ENCODE results near the gene PDZRN3. TPM values are rescaled to one million over a fixed set of nuclear protein-coding genes. Genes with fewer than 3 reads are reported as not detected.

Gene PDZRN3
- total and polyA plus RNA-seq, 2 experiments from 2014 or later, result 42.9 to 60.5 TPM

DNA sequence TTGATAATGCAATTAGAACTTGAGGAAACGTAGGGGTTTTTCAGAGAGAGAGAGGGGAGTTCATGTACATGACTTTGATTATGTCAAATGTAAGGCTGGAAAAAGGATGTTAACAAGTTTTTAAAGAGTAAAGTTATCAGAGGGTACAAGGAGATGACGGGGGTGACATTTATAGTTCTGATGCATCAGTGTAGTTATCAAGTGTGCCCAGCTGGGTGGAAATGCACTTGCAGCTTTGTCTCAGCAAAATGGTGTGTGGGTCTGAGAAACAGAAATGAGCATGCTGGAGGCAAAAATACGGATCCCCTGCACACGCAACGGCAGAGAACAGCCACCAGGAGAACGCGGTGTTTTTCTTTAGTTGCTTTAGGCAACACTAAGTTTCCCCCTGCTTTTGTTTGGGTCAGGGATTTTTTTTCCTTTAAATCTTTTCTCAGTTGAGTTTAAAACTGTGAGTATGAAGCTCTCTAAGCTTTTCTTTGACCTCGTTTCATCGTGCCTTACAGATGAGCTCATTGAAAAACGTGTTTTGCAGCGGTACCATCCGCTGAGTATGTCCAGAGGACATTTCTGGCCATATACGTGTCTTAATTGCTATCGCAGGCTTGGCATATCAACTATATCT is 205.4 kb downstream of the PDZRN3 start:
- H3K27me3 ChIP-seq, result no peaks in the 10 kb centered on the region
- H3K4me3 ChIP-seq, result no peak overlapping the region
- DNase-seq (ENCODE audit: low spot score), result peak; percentile 31
- 52% methylated on average over 14 of the region's 14 CpGs for WGBS (ENCODE audit: low lambda C conversion rate, missing lambda C conversion rate)
- no peaks in the 10 kb centered on the region for H3K9me3 ChIP-seq (ENCODE audit: low read depth)
- no peaks in the 10 kb centered on the region for H3K9me2 ChIP-seq (replicated peaks; ENCODE audit: insufficient read depth)
- H2AFZ ChIP-seq, result no peak overlapping the region
- H3K79me2 ChIP-seq, result peaks cover 40% of the 10 kb centered on the region
- peak overlapping the region; percentile 66 for H3K27ac ChIP-seq
- H3K36me3 ChIP-seq (replicated peaks; ENCODE audit: insufficient read depth, low read depth), result no peaks in the 10 kb centered on the region
- peaks cover 16% of the 10 kb centered on the region for H3K4me1 ChIP-seq (ENCODE audit: insufficient read depth)
- peaks cover 12% of the 10 kb centered on the region for H4K20me1 ChIP-seq (ENCODE audit: insufficient read depth, poor library complexity, severe bottlenecking)
- H3K4me2 ChIP-seq, result peak overlapping the region; percentile 43
- TF ChIP-seq, protein P1, sequence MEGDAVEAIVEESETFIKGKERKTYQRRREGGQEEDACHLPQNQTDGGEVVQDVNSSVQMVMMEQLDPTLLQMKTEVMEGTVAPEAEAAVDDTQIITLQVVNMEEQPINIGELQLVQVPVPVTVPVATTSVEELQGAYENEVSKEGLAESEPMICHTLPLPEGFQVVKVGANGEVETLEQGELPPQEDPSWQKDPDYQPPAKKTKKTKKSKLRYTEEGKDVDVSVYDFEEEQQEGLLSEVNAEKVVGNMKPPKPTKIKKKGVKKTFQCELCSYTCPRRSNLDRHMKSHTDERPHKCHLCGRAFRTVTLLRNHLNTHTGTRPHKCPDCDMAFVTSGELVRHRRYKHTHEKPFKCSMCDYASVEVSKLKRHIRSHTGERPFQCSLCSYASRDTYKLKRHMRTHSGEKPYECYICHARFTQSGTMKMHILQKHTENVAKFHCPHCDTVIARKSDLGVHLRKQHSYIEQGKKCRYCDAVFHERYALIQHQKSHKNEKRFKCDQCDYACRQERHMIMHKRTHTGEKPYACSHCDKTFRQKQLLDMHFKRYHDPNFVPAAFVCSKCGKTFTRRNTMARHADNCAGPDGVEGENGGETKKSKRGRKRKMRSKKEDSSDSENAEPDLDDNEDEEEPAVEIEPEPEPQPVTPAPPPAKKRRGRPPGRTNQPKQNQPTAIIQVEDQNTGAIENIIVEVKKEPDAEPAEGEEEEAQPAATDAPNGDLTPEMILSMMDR (IDR thresholded peaks at IDR 0.05; ENCODE audit: poor library complexity), result no peak
- TF ChIP-seq EZH2phosphoT487 (IDR thresholded peaks at IDR 0.05; ENCODE audit: low read depth, severe bottlenecking, unreplicated experiment), result no peak
- TF ChIP-seq EZH2 (IDR thresholded peaks at IDR 0.05; ENCODE audit: borderline replicate concordance), result no peak

DNA sequence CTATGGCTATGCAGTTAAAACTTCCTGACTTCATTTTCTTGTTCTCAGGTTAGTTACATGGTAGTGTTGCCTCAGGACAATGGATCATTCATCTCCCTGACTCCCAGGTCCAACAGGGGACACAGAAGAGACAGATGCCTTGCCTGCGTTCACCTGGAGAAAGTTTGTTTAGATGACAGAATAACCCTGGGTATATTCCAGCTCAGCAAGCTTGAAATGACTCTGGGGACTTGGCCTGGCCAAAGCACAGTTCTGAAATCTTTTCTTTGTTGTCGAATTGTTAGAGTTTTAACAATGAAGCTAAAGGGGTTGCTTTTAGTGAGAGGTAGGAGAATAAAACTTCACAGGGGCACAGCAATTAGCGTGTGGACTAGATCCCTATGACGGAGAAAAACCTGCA is 206.1 kb downstream of the PDZRN3 start:
- Histone ChIP-seq H3K79me2 (peaks cover 36% of the 10 kb centered on the region), H3K9me2 (replicated peaks; ENCODE audit: insufficient read depth) (no peaks in the 10 kb centered on the region), H3K27me3 (no peaks in the 10 kb centered on the region), H4K20me1 (ENCODE audit: insufficient read depth, poor library complexity, severe bottlenecking) (peaks cover 12% of the 10 kb centered on the region), H3K4me1 (ENCODE audit: insufficient read depth) (peaks cover 14% of the 10 kb centered on the region), H2AFZ (no peak overlapping the region), H3K27ac (peak overlapping the region; percentile 66), H3K4me3 (no peak overlapping the region), H3K4me2 (peak overlapping the region; percentile 43), H3K9me3 (ENCODE audit: low read depth) (no peaks in the 10 kb centered on the region), H3K36me3 (replicated peaks; ENCODE audit: insufficient read depth, low read depth) (no peaks in the 10 kb centered on the region)
- 66% methylated on average over 4 of the region's 4 CpGs for whole genome bisulfite sequencing (ENCODE audit: low lambda C conversion rate, missing lambda C conversion rate)
- no peak for DNase-seq (ENCODE audit: low spot score)
- TF ChIP-seq, protein P1 (IDR thresholded peaks at IDR 0.05; ENCODE audit: poor library complexity), result no peak
- TF ChIP-seq EZH2phosphoT487 (IDR thresholded peaks at IDR 0.05; ENCODE audit: low read depth, severe bottlenecking, unreplicated experiment), result no peak
- no peak for TF ChIP-seq EZH2 (IDR thresholded peaks at IDR 0.05; ENCODE audit: borderline replicate concordance)

DNA sequence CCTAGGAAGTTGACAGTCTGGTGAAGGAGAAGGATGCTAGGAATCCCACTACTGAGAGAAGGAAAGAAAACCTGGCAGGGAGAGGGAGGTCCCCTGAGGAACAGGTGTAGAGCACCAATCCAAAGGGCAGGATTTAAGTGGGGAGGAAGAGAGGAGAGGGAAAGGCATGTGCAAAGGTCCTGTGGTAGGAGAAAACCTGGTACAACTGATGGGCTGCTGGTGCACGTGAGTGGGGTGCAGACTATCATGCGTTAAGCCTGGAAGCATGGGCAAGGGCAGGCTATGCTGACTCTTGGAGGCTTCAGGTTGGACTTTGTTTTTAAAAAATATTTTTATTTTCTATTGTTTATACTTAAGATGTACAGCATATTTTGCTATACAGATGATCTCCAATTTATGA is 209.6 kb downstream of the PDZRN3 start:
- H3K79me2 ChIP-seq, result peaks cover 23% of the 10 kb centered on the region

More for the DNA sequence above, 209.6 kb downstream of the PDZRN3 start:
- Histone ChIP-seq H3K27ac (no peak overlapping the region), H3K9me2 (replicated peaks; ENCODE audit: insufficient read depth) (no peaks in the 10 kb centered on the region), H3K4me1 (ENCODE audit: insufficient read depth) (peaks cover 9% of the 10 kb centered on the region), H2AFZ (no peak overlapping the region), H4K20me1 (ENCODE audit: insufficient read depth, poor library complexity, severe bottlenecking) (peaks cover 12% of the 10 kb centered on the region), H3K9me3 (ENCODE audit: low read depth) (no peaks in the 10 kb centered on the region), H3K27me3 (no peaks in the 10 kb centered on the region), H3K36me3 (replicated peaks; ENCODE audit: insufficient read depth, low read depth) (no peaks in the 10 kb centered on the region), H3K4me3 (no peak overlapping the region), H3K4me2 (no peak overlapping the region)
- 98% methylated on average over 2 of the region's 2 CpGs for WGBS (ENCODE audit: low lambda C conversion rate, missing lambda C conversion rate)
- TF ChIP-seq EZH2phosphoT487 (IDR thresholded peaks at IDR 0.05; ENCODE audit: low read depth, severe bottlenecking, unreplicated experiment) (no peak), EZH2 (IDR thresholded peaks at IDR 0.05; ENCODE audit: borderline replicate concordance) (no peak)
- TF ChIP-seq, protein P1 (IDR thresholded peaks at IDR 0.05; ENCODE audit: poor library complexity), result no peak
- DNase-seq (ENCODE audit: low spot score), result no peak
